Stomach smooth muscle (tissue), 2 donors: ENCODE data around the gene MGMT.

Experiments used
- H3K27ac ChIP-seq: one replicate; pipeline ENCODE4 v1.7.0; 2013; ENCODE audit warnings: mild to moderate bottlenecking, low read length, inconsistent platforms
- H3K27me3 ChIP-seq, 2 donors: one replicate each; pipeline ENCODE4 v1.7.0; 2013; ENCODE audit warnings: low read length in 2 of 2; ENCODE audit not compliant: insufficient read depth in 2 of 2, control insufficient read depth in 1 of 2
- H3K36me3 ChIP-seq, 2 donors: one replicate each; pipeline ENCODE4 v1.7.0; 2013; ENCODE audit warnings: low read length in 2 of 2; ENCODE audit not compliant: control insufficient read depth in 2 of 2, insufficient read depth in 2 of 2
- H3K4me1 ChIP-seq: one replicate; pipeline ENCODE4 v1.7.0; 2013; ENCODE audit warnings: low read length; ENCODE audit not compliant: control insufficient read depth, insufficient read depth
- H3K4me3 ChIP-seq, 2 donors: one replicate each; pipeline ENCODE4 v1.7.0; 2013; ENCODE audit warnings: low read length in 2 of 2
- H3K9ac ChIP-seq, 2 donors: one replicate each; pipeline ENCODE4 v1.7.0; 2013; ENCODE audit warnings: low read length in 2 of 2, mild to moderate bottlenecking in 1 of 2
- H3K9me3 ChIP-seq, 2 donors: one replicate each; pipeline ENCODE4 v1.7.0; 2013; ENCODE audit warnings: low read length in 2 of 2; ENCODE audit not compliant: control insufficient read depth in 2 of 2
- donor health status: healthy.
- donor health status: Pancreatic carcinoma.

The MGMT gene

GRCh38 chr10:129648856-129649255 is 181.8 kb downstream of the MGMT start:
- Histone ChIP-seq H3K36me3 (peaks cover 0 to 4% of the 10 kb centered on the region in 2 donors), H3K27me3 (no peaks in the 10 kb centered on the region), H3K4me3 (no peak overlapping the region), H3K9me3 (no peaks in the 10 kb centered on the region), H3K4me1 (no peaks in the 10 kb centered on the region), H3K9ac (no peak overlapping the region), H3K27ac (no peak overlapping the region)

GRCh38 chr10:129652021-129652420 is 185.0 kb downstream of the MGMT start:
- H3K4me3 ChIP-seq: no peak overlapping the region
- no peaks in the 10 kb centered on the region for H3K9me3 ChIP-seq
- H3K4me1 ChIP-seq: no peaks in the 10 kb centered on the region
- H3K9ac ChIP-seq: no peak overlapping the region
- H3K36me3 ChIP-seq: peaks cover 0 to 3% of the 10 kb centered on the region in 2 donors
- H3K27ac ChIP-seq: no peak overlapping the region
- H3K27me3 ChIP-seq: no peaks in the 10 kb centered on the region

- Histone ChIP-seq H3K27me3 (no peaks in the 10 kb centered on the region), H3K4me3 (no peak overlapping the region), H3K4me1 (no peaks in the 10 kb centered on the region), H3K9ac (no peak overlapping the region), H3K36me3 (peaks cover 0 to 3% of the 10 kb centered on the region in 2 donors), H3K27ac (no peak overlapping the region), H3K9me3 (no peaks in the 10 kb centered on the region)
Measured at GRCh38 chr10:129652521-129653201, 185.6 kb downstream of the MGMT start.

GRCh38 chr10:129653428-129653827 is 186.4 kb downstream of the MGMT start:
- Histone ChIP-seq H3K27me3 (no peaks in the 10 kb centered on the region), H3K9me3 (no peaks in the 10 kb centered on the region), H3K36me3 (peaks cover 0 to 3% of the 10 kb centered on the region in 2 donors), H3K9ac (no peak overlapping the region), H3K4me1 (no peaks in the 10 kb centered on the region), H3K4me3 (no peak overlapping the region), H3K27ac (no peak overlapping the region)

- Histone ChIP-seq H3K36me3 (peaks cover 0 to 3% of the 10 kb centered on the region in 2 donors), H3K4me3 (no peak overlapping the region), H3K4me1 (no peaks in the 10 kb centered on the region), H3K27me3 (no peaks in the 10 kb centered on the region), H3K27ac (no peak overlapping the region), H3K9me3 (no peaks in the 10 kb centered on the region), H3K9ac (no peak overlapping the region)
Measured at GRCh38 chr10:129653861-129654260, 186.8 kb downstream of the MGMT start.

- H3K9ac ChIP-seq: no peak overlapping the region
- H3K36me3 ChIP-seq: peaks cover 0 to 3% of the 10 kb centered on the region in 2 donors
- no peaks in the 10 kb centered on the region for H3K9me3 ChIP-seq
- H3K4me1 ChIP-seq: no peaks in the 10 kb centered on the region
- H3K4me3 ChIP-seq: no peak overlapping the region
- no peaks in the 10 kb centered on the region for H3K27me3 ChIP-seq
- H3K27ac ChIP-seq: no peak overlapping the region
Measured at GRCh38 chr10:129654461-129654860, 187.4 kb downstream of the MGMT start.

- Histone ChIP-seq H3K9me3 (no peaks in the 10 kb centered on the region), H3K9ac (no peak overlapping the region), H3K4me3 (no peak overlapping the region), H3K4me1 (no peaks in the 10 kb centered on the region), H3K27ac (no peak overlapping the region), H3K27me3 (no peaks in the 10 kb centered on the region), H3K36me3 (peaks cover 0 to 3% of the 10 kb centered on the region in 2 donors)
Measured at GRCh38 chr10:129655007-129655678, 188.1 kb downstream of the MGMT start.

- Histone ChIP-seq H3K4me3 (no peak overlapping the region), H3K9ac (no peak overlapping the region), H3K27ac (no peak overlapping the region), H3K36me3 (no peaks in the 10 kb centered on the region), H3K27me3 (no peaks in the 10 kb centered on the region), H3K4me1 (no peaks in the 10 kb centered on the region), H3K9me3 (no peaks in the 10 kb centered on the region)
Measured at GRCh38 chr10:129655679-129656031, 188.6 kb downstream of the MGMT start.

GRCh38 chr10:129656642-129657041 is 189.6 kb downstream of the MGMT start:
- no peaks in the 10 kb centered on the region for H3K36me3 ChIP-seq
- no peak overlapping the region for H3K9ac ChIP-seq
- no peak overlapping the region for H3K4me3 ChIP-seq
- H3K27me3 ChIP-seq: no peaks in the 10 kb centered on the region
- H3K9me3 ChIP-seq: no peaks in the 10 kb centered on the region
- H3K27ac ChIP-seq: no peak overlapping the region
- H3K4me1 ChIP-seq: no peaks in the 10 kb centered on the region

GRCh38 chr10:129657297-129658017 is 190.4 kb downstream of the MGMT start:
- Histone ChIP-seq H3K4me1 (no peaks in the 10 kb centered on the region), H3K9ac (no peak overlapping the region), H3K4me3 (no peak overlapping the region), H3K27me3 (no peaks in the 10 kb centered on the region), H3K9me3 (no peaks in the 10 kb centered on the region), H3K27ac (no peak overlapping the region), H3K36me3 (no peaks in the 10 kb centered on the region)
